Measurements from ENCODE around the gene OSTC. TPM values are rescaled to one million over a fixed set of nuclear protein-coding genes. Genes with fewer than 3 reads are reported as not detected.
"Not testable (repeated sequence)": the region's sequence is repeated elsewhere in the genome, so short reads cannot be mapped to it uniquely, and the experiment has no call there.

OSTC gene
- total RNA-seq, 1 donor from 2014 or later, result 272 TPM

DNA sequence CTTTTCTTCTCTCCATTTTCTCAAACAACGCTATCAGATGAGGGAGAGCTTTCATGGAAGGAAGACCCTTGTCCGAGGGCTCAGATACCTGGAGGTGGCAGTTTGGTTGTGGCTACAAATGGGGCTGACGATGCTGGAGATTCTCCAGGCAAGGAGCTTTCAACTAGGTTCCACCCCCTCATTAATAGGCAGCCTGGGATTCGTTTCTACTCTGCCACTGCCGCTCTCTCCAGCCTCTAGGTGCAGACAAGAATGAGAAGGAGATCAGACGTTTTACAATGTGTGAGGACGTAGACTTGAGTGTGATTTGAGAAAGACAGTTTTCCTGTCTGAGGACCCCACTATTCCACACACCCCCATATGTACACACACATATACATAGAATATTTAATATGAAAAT is 59.3 kb downstream of the OSTC start:
- Mint-ChIP-seq H3K27ac (ENCODE audit: unreplicated experiment) (no peak overlapping the region), H3K4me1 (ENCODE audit: low read depth) (no peaks in the 10 kb centered on the region), H3K27me3 (ENCODE audit: low read depth) (peaks cover 2% of the 10 kb centered on the region), H3K9me3 (ENCODE audit: low read depth) (no peaks in the 10 kb centered on the region), H3K36me3 (ENCODE audit: low read depth) (no peaks in the 10 kb centered on the region), H3K4me3 (ENCODE audit: unreplicated experiment) (no peak overlapping the region)
- DNase-seq (ENCODE audit: low spot score), result no peak
- TF ChIP-seq, protein P1, sequence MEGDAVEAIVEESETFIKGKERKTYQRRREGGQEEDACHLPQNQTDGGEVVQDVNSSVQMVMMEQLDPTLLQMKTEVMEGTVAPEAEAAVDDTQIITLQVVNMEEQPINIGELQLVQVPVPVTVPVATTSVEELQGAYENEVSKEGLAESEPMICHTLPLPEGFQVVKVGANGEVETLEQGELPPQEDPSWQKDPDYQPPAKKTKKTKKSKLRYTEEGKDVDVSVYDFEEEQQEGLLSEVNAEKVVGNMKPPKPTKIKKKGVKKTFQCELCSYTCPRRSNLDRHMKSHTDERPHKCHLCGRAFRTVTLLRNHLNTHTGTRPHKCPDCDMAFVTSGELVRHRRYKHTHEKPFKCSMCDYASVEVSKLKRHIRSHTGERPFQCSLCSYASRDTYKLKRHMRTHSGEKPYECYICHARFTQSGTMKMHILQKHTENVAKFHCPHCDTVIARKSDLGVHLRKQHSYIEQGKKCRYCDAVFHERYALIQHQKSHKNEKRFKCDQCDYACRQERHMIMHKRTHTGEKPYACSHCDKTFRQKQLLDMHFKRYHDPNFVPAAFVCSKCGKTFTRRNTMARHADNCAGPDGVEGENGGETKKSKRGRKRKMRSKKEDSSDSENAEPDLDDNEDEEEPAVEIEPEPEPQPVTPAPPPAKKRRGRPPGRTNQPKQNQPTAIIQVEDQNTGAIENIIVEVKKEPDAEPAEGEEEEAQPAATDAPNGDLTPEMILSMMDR (IDR thresholded peaks at IDR 0.05), result no peak

DNA sequence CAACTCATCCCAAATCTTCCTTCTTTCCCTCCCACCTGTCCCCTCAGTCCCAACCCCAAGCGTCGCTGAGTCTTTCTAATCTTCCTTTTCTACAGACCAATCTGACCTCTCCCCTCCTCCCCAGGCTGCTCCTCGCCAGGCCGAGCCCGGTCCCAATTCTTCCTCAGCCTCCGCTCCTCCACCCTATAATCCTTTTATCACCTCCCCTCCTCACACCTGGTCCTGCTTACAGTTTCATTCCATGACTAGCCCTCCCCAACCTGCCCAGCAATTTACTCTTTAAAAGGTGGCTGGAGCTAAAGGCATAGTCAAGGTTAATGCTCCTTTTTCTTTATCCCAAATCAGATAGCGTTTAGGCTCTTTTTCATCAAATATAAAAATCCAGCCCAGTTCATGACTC is 60.2 kb downstream of the OSTC start:
- DNase-seq (ENCODE audit: low spot score), result not testable (repeated sequence)

DNA sequence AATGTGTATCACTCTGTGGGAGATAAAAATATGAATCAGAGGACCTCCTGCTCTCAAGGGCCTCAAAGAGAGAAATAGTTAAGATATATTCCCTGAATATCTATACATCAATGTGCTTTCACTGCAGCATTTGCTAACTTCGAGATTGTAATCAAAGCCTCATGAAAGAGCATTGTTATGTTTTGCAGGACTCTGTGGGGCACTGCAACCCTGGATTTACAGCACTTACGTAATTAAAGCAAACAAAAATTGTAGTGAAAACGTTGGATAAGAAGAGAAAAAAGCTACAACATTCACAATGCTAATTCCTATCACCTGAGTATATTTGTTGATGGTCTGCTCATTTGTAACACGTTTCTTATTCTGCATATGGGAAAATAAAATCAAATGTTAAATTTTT is 64.5 kb downstream of the OSTC start:
- Mint-ChIP-seq H3K27ac (ENCODE audit: unreplicated experiment) (no peak overlapping the region), H3K4me3 (ENCODE audit: unreplicated experiment) (no peak overlapping the region), H3K27me3 (ENCODE audit: low read depth) (peaks cover 2% of the 10 kb centered on the region), H3K4me1 (ENCODE audit: low read depth) (no peaks in the 10 kb centered on the region), H3K36me3 (ENCODE audit: low read depth) (no peaks in the 10 kb centered on the region), H3K9me3 (ENCODE audit: low read depth) (no peaks in the 10 kb centered on the region)
- DNase-seq (ENCODE audit: low spot score), result no peak
- TF ChIP-seq, protein P1 (IDR thresholded peaks at IDR 0.05), result no peak

More for the DNA sequence above, 60.2 kb downstream of the OSTC start:
- not testable (repeated sequence) for H3K9me3 Mint-ChIP-seq (ENCODE audit: low read depth); H3K4me1 Mint-ChIP-seq (ENCODE audit: low read depth); H3K4me3 Mint-ChIP-seq (ENCODE audit: unreplicated experiment); H3K27ac Mint-ChIP-seq (ENCODE audit: unreplicated experiment); H3K27me3 Mint-ChIP-seq (ENCODE audit: low read depth); H3K36me3 Mint-ChIP-seq (ENCODE audit: low read depth)

DNA sequence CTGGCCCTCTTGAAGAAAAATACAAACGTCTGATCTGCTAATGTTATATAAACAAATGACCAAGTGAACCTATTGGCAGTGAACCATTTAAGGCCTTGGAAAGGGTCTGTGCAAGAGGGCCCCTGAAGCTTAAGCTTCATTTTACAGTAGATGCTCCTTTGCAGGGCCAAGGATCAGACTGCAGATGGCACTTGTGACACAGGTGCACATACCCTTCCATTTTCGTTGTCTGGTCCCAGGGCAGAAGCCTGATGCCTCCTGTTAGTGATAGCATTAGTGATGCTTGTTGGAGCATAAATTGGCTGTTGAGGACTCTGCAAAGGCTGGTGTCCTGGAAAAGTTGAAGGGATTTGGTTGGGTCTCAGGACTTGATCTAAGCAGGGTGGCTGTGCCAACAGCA is 65.9 kb downstream of the OSTC start:
- DNase-seq (ENCODE audit: low spot score), result no peak
- Mint-ChIP-seq H3K4me3 (ENCODE audit: unreplicated experiment) (no peak overlapping the region), H3K4me1 (ENCODE audit: low read depth) (no peaks in the 10 kb centered on the region), H3K9me3 (ENCODE audit: low read depth) (no peaks in the 10 kb centered on the region), H3K27ac (ENCODE audit: unreplicated experiment) (no peak overlapping the region), H3K36me3 (ENCODE audit: low read depth) (no peaks in the 10 kb centered on the region), H3K27me3 (ENCODE audit: low read depth) (no peaks in the 10 kb centered on the region)
- TF ChIP-seq, protein P1 (IDR thresholded peaks at IDR 0.05), result no peak

DNA sequence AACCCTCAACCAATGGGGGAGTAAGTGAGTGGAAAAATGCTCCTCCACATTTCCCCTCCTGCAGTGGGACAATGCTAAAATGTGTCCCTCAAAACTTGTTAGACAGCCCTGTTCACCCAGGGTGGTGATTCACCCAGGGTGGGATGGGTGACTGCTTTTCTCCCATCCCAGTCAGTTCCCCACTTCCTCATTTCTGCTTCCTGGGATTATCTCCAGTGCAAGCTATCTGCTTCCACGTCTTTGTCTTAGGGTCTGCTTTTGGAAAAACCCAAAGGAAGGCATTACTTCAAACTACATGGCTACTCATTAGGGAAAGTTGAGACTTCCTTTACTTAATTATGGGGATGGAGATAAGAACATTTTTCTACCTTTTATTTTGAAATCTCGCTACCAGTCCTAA is 67.0 kb downstream of the OSTC start:
- no peak overlapping the region for H3K4me3 Mint-ChIP-seq (ENCODE audit: unreplicated experiment)
- H3K27me3 Mint-ChIP-seq (ENCODE audit: low read depth), result no peaks in the 10 kb centered on the region
- no peaks in the 10 kb centered on the region for H3K9me3 Mint-ChIP-seq (ENCODE audit: low read depth)
- DNase-seq (ENCODE audit: low spot score), result no peak
- H3K4me1 Mint-ChIP-seq (ENCODE audit: low read depth), result no peaks in the 10 kb centered on the region
- TF ChIP-seq, protein P1 (IDR thresholded peaks at IDR 0.05), result no peak
- no peak overlapping the region for H3K27ac Mint-ChIP-seq (ENCODE audit: unreplicated experiment)
- no peaks in the 10 kb centered on the region for H3K36me3 Mint-ChIP-seq (ENCODE audit: low read depth)

Other genes with a start within 250 kb of the OSTC start
- gene RPL34, start 30.0 kb upstream of the OSTC start, total RNA-seq, result 729 to 861 TPM (median 741 TPM) in 3 replicates
- not detected in 3 replicates for gene ETNPPL, start 112.5 kb downstream of the OSTC start, total RNA-seq

Measured in chondrocyte (in vitro differentiated cells).